ENCODE results near the gene HCAR1. TPM values are rescaled to one million over a fixed set of nuclear protein-coding genes. Genes with fewer than 3 reads are reported as not detected.

The HCAR1 gene
- total and polyA plus RNA-seq, 2 experiments from 2014 or later = not detected

DNA sequence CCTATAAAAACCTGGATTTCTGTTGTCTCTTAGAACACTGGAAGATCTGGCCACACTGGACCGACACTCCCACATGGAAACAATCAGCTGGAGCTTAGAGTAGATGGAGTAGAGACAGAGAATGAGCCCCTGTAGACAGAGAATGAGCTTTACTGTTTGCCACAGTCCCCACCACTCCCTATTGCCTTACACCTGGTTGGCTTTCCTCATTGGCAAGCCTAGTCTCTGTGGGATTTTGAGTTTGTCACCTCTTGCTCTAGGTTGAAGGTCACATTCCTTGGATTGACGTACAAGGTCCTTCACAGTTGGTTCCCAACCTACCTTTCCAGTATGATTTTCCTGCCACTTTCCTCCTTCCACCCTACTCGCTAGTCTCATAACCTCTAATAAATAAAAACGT, 2.0 kb upstream of the HCAR1 start:
- no peaks in the 10 kb centered on the region for H3K79me2 ChIP-seq (ENCODE audit: insufficient read depth)
- no peaks in the 10 kb centered on the region for H3F3A ChIP-seq (ENCODE audit: insufficient read depth)
- H3K4me2 ChIP-seq (ENCODE audit: unreplicated experiment) = no peak overlapping the region
- H3K9me3 ChIP-seq (ENCODE audit: low read depth) = no peaks in the 10 kb centered on the region
- peaks cover 5% of the 10 kb centered on the region; the same call in 1 of the 2 replicates for H3K27me3 ChIP-seq (replicated peaks; ENCODE audit: insufficient read depth)
- no peaks in the 10 kb centered on the region for H3K9me2 ChIP-seq (ENCODE audit: insufficient read depth)
- no peaks in the 10 kb centered on the region for H3K36me3 ChIP-seq (ENCODE audit: low read depth)
- H2AFZ ChIP-seq = no peak overlapping the region
- no peak overlapping the region for H3K9ac ChIP-seq
- H3K4me3 ChIP-seq = no peak overlapping the region
- H4K20me1 ChIP-seq (ENCODE audit: insufficient read depth) = no peaks in the 10 kb centered on the region
- H3K4me1 ChIP-seq (ENCODE audit: insufficient read depth) = no peaks in the 10 kb centered on the region
- in situ Hi-C loops (cut with MboI) = no loop called here
- H3K27ac ChIP-seq = no peak overlapping the region
- 67 to 79% methylated on average over 4 of the region's 4 CpGs for WGBS, 2 experiments (ENCODE audit: low coverage in 1 of 2, low lambda C conversion rate in 2 of 2, missing lambda C conversion rate in 2 of 2)
- no peak for DNase-seq
- TF ChIP-seq EZH2phosphoT487 (IDR thresholded peaks at IDR 0.05; ENCODE audit: insufficient read depth, low read depth) = no peak
- no peak for TF ChIP-seq EZH2 (IDR thresholded peaks at IDR 0.05; ENCODE audit: insufficient read depth, poor library complexity, severe bottlenecking)

DNA sequence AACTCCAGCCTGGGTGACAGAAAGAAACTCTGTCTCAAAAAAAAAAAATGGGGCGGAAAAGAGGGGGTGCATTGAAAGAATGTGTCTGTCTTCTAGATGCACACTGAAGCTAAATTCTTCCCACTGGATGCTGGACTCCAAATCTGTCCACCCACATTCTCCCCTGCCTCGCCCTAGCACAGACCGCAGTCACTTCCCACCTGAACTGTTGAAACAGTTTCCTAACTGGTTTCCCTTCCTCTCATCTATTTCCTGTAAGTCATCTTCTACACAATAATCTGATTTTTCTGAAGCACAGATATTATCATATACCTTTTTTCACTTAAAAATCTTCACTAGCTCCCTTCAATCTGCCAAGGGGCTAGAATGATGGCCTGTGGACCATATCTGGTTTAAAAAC, 1.5 kb upstream of the HCAR1 start:
- peaks cover 5% of the 10 kb centered on the region; the same call in 1 of the 2 replicates for H3K27me3 ChIP-seq (replicated peaks; ENCODE audit: insufficient read depth)
- H3K4me1 ChIP-seq (ENCODE audit: insufficient read depth) = no peaks in the 10 kb centered on the region
- 93% methylated on average over 3 of the region's 3 CpGs for WGBS, 2 experiments (ENCODE audit: low coverage in 1 of 2, low lambda C conversion rate in 2 of 2, missing lambda C conversion rate in 2 of 2)
- H3K79me2 ChIP-seq (ENCODE audit: insufficient read depth) = no peaks in the 10 kb centered on the region
- no peaks in the 10 kb centered on the region for H3K9me2 ChIP-seq (ENCODE audit: insufficient read depth)
- DNase-seq = no peak
- no peaks in the 10 kb centered on the region for H3F3A ChIP-seq (ENCODE audit: insufficient read depth)
- H3K4me2 ChIP-seq (ENCODE audit: unreplicated experiment) = no peak overlapping the region
- H3K27ac ChIP-seq = no peak overlapping the region
- H4K20me1 ChIP-seq (ENCODE audit: insufficient read depth) = no peaks in the 10 kb centered on the region
- no peak overlapping the region for H3K9ac ChIP-seq
- TF ChIP-seq EZH2phosphoT487 (IDR thresholded peaks at IDR 0.05; ENCODE audit: insufficient read depth, low read depth) (no peak), EZH2 (IDR thresholded peaks at IDR 0.05; ENCODE audit: insufficient read depth, poor library complexity, severe bottlenecking) (no peak)
- no peak overlapping the region for H3K4me3 ChIP-seq
- H2AFZ ChIP-seq = no peak overlapping the region
- in situ Hi-C loops (cut with MboI) = no loop called here
- H3K36me3 ChIP-seq (ENCODE audit: low read depth) = no peaks in the 10 kb centered on the region
- H3K9me3 ChIP-seq (ENCODE audit: low read depth) = no peaks in the 10 kb centered on the region

- no peak overlapping the region for H3K4me3 ChIP-seq
- no peaks in the 10 kb centered on the region for H3K9me2 ChIP-seq (ENCODE audit: insufficient read depth)
- DNase-seq = no peak
- H3K9me3 ChIP-seq (ENCODE audit: low read depth) = no peaks in the 10 kb centered on the region
- TF ChIP-seq EZH2phosphoT487 (IDR thresholded peaks at IDR 0.05; ENCODE audit: insufficient read depth, low read depth) = no peak
- TF ChIP-seq EZH2 (IDR thresholded peaks at IDR 0.05; ENCODE audit: insufficient read depth, poor library complexity, severe bottlenecking) = no peak
- no peaks in the 10 kb centered on the region for H3F3A ChIP-seq (ENCODE audit: insufficient read depth)
- no peak overlapping the region for H3K4me2 ChIP-seq (ENCODE audit: unreplicated experiment)
- in situ Hi-C loops (cut with MboI) = no loop called here
- no peaks in the 10 kb centered on the region for H3K4me1 ChIP-seq (ENCODE audit: insufficient read depth)
- no peak overlapping the region for H3K27ac ChIP-seq
- no peak overlapping the region for H3K9ac ChIP-seq
- H3K27me3 ChIP-seq (replicated peaks; ENCODE audit: insufficient read depth) = peaks cover 5% of the 10 kb centered on the region; the same call in 1 of the 2 replicates
- WGBS, 2 experiments (ENCODE audit: low coverage in 1 of 2, low lambda C conversion rate in 2 of 2, missing lambda C conversion rate in 2 of 2) = 77 to 81% methylated on average over 27 of the region's 27 CpGs
- H3K79me2 ChIP-seq (ENCODE audit: insufficient read depth) = no peaks in the 10 kb centered on the region
- no peak overlapping the region for H2AFZ ChIP-seq
- no peaks in the 10 kb centered on the region for H4K20me1 ChIP-seq (ENCODE audit: insufficient read depth)
- H3K36me3 ChIP-seq (ENCODE audit: low read depth) = no peaks in the 10 kb centered on the region
These were observed 945 bp downstream of the HCAR1 start for GRCh38 chr12:122729583-122730214.

DNA sequence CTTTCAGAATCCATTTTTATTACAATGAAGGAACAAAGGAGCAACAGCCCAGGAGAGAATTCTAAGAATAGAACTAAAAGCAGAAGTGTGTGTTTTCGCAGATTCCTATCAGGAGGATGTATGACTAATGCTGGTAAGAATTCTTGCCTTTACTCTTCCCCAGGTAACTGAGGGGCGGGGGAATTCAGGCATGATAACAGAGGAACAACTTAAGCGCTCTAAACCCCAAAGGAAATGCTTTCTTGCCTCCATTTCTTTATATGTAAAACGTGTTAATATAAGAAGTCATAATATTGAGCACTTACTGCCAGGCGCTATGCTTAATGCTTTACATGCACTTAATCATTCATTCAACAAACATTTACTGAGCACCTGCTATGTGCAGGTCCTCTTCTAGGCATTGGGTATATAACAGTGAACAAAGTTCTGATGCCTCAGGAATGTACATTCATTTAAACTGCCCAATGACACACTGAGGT, 4.5 kb downstream of the HCAR1 start:
- Histone ChIP-seq H3K4me1 (ENCODE audit: insufficient read depth) (no peaks in the 10 kb centered on the region), H3K9me3 (ENCODE audit: low read depth) (no peaks in the 10 kb centered on the region), H3K9me2 (ENCODE audit: insufficient read depth) (no peaks in the 10 kb centered on the region), H3K9ac (no peak overlapping the region), H3K4me3 (no peak overlapping the region), H3K79me2 (ENCODE audit: insufficient read depth) (no peaks in the 10 kb centered on the region), H4K20me1 (ENCODE audit: insufficient read depth) (no peaks in the 10 kb centered on the region), H3K27ac (no peak overlapping the region), H3K4me2 (ENCODE audit: unreplicated experiment) (no peak overlapping the region), H3F3A (ENCODE audit: insufficient read depth) (no peaks in the 10 kb centered on the region), H3K36me3 (ENCODE audit: low read depth) (no peaks in the 10 kb centered on the region), H3K27me3 (replicated peaks; ENCODE audit: insufficient read depth) (peaks cover 5% of the 10 kb centered on the region; the same call in 1 of the 2 replicates), H2AFZ (no peak overlapping the region)
- TF ChIP-seq EZH2 (IDR thresholded peaks at IDR 0.05; ENCODE audit: insufficient read depth, poor library complexity, severe bottlenecking) (no peak), EZH2phosphoT487 (IDR thresholded peaks at IDR 0.05; ENCODE audit: insufficient read depth, low read depth) (no peak)
- WGBS, 2 experiments (ENCODE audit: low coverage in 1 of 2, low lambda C conversion rate in 2 of 2, missing lambda C conversion rate in 2 of 2) = 60 to 62% methylated on average over 5 of the region's 5 CpGs
- in situ Hi-C loops (cut with MboI) = no loop called here
- no peak for DNase-seq

Measured in GM23248 (cell line).